ENCODE results near the gene NFKBIE. TPM values are rescaled to one million over a fixed set of nuclear protein-coding genes. Genes with fewer than 3 reads are reported as not detected.

The NFKBIE gene
- total and polyA plus RNA-seq, 9 of the 15 experiments (the other 6 are each of a cell fraction or from before 2014, with no cell fraction given): 2.1 to 16.4 (median 11.7) TPM

GRCh38 chr6:44278315-44278714, 13.0 kb upstream of the NFKBIE start:
- Histone ChIP-seq H3K4me3 (no peak overlapping the region), H3K27ac (ENCODE audit: extremely low read depth, low read depth, low read length) (no peak overlapping the region), H3K9me3 (replicated peaks; ENCODE audit: control insufficient read depth, insufficient read depth, low read depth, low read length) (no peaks in the 10 kb centered on the region), H3K4me1 (replicated peaks in 1 of 2; ENCODE audit: control insufficient read depth in 2 of 2, insufficient read depth in 2 of 2, low read length in 2 of 2) (peaks cover 0 to 22% of the 10 kb centered on the region in 2 experiments; a peak in 2 of 5 replicates), H3K9me1 (ENCODE audit: control insufficient read depth, insufficient read depth, low read length) (peaks cover 4% of the 10 kb centered on the region), H3K79me2 (ENCODE audit: control insufficient read depth, insufficient read depth, low read length) (no peaks in the 10 kb centered on the region), H2AFZ (ENCODE audit: low read depth, low read length) (no peak overlapping the region), H3K9ac (ENCODE audit: insufficient read depth in 1 of 2, low read depth in 2 of 2, low read length in 2 of 2) (no peak overlapping the region), H3K27me3 (ENCODE audit: control insufficient read depth in 2 of 2, insufficient read depth in 2 of 2, low read length in 2 of 2) (peaks cover 69 to 89% of the 10 kb centered on the region in 2 experiments), H3K4me2 (ENCODE audit: insufficient read depth, low read length) (no peak overlapping the region), H3K36me3 (ENCODE audit: control insufficient read depth, insufficient read depth, low read length) (no peaks in the 10 kb centered on the region), H4K20me1 (replicated peaks; ENCODE audit: control insufficient read depth, insufficient read depth, low read length) (peaks cover 14% of the 10 kb centered on the region)
- FAIRE-seq (no peak), ATAC-seq (no peak), DNase-seq (ENCODE audit: extremely low read depth in 1 of 4, low spot score in 3 of 4) (no peak)
- BruUV-seq (replicated peaks): no TSS peak
- CTCF ChIA-PET (ENCODE audit: low intra/inter-chr PET ratio): no interaction called here
- in situ Hi-C loops (cut with MboI) (no loop called here), intact Hi-C loops (cut with micrococcal nuclease) (no loop called here)
- POLR2A ChIA-PET: interaction anchor here (0.6 to 1.5 kb wide), 5 partner anchors 8 to 45 kb away, joined by 3 to 5 read pairs (median 4); partner anchors contain the start of genes AARS2, HSP90AB1 and TMEM151B
- WGBS (ENCODE audit: insufficient coverage, low coverage, missing lambda C conversion rate): 0% methylated on average over 3 of the region's 3 CpGs
- TF ChIP-seq JUNB (CRISPR knock-in tag; conservative IDR thresholded peaks at IDR 0.05): no peak
- TF ChIP-seq ZBTB2 (IDR thresholded peaks at IDR 0.05): no peak
- TF ChIP-seq SRF (CRISPR knock-in tag; IDR thresholded peaks at IDR 0.05): no peak
- no peak for TF ChIP-seq NBN (IDR thresholded peaks at IDR 0.05; ENCODE audit: low read depth)
- no peak for TF ChIP-seq ZNF740 (CRISPR knock-in tag; IDR thresholded peaks at IDR 0.05)
- no peak for TF ChIP-seq ZNF740 (tag; IDR thresholded peaks at IDR 0.05)
- TF ChIP-seq TSC22D4 (tag; IDR thresholded peaks at IDR 0.05): no peak
- no peak for TF ChIP-seq CEBPB (tag; IDR thresholded peaks at IDR 0.05)
- TF ChIP-seq ZNF263 (CRISPR knock-in tag; IDR thresholded peaks at IDR 0.05; ENCODE audit: borderline replicate concordance): no peak
- TF ChIP-seq TCF15 (CRISPR knock-in tag; IDR thresholded peaks at IDR 0.05): no peak
- TF ChIP-seq JUND (IDR thresholded peaks at IDR 0.05; ENCODE audit: borderline replicate concordance, low read depth, low read length): no peak
- TF ChIP-seq JUND (tag; IDR thresholded peaks at IDR 0.05; ENCODE audit: borderline replicate concordance, low read depth, low read length): no peak
- TF ChIP-seq RBM14 (IDR thresholded peaks at IDR 0.05; ENCODE audit: borderline replicate concordance, insufficient read depth, low read depth, low read length): no peak
- TF ChIP-seq NR2F6 (CRISPR knock-in tag; IDR thresholded peaks at IDR 0.05): no peak
- no peak for TF ChIP-seq XRCC3 (IDR thresholded peaks at IDR 0.05)
- no peak for TF ChIP-seq ARID4B (CRISPR knock-in tag; IDR thresholded peaks at IDR 0.05)
- no peak for TF ChIP-seq SMARCC2 (IDR thresholded peaks at IDR 0.05; ENCODE audit: low read depth)
